Natural killer cell treated with Interleukin-12 subunit alpha and Interleukin-12 subunit beta and Interleukin-15 and Interleukin-18, amount 100 ng/mL, for 72 hours (primary cell): ENCODE results near the gene RBM14. TPM values are rescaled to one million over a fixed set of nuclear protein-coding genes. Genes with fewer than 3 reads are reported as not detected.

Source experiments
- ATAC-seq, 2 donors: fragments of 150-1000 bp; cut with Tn5 transposase in 1 of 2; sonication (Bioruptor Pico), chemical (Tn5 transposase) in 1 of 2; 2 replicates each; pipeline ENCODE4 v1.10.0; 2021
- DNase-seq: peaks from one replicate; pipeline ENCODE4 v3.0.0; 2022; ENCODE audit warnings: low spot score
- H3K27ac Mint-ChIP-seq, 2 donors: 1 replicate in 1 of 2; 2 replicates in 1 of 2; pipeline ENCODE4 v1.8.0; 2022; ENCODE audit warnings: mixed read lengths in 2 of 2, mild to moderate bottlenecking in 1 of 2, moderate library complexity in 1 of 2
- H3K27me3 Mint-ChIP-seq, 2 donors: 1 replicate in 1 of 2; 2 replicates in 1 of 2; pipeline ENCODE4 v1.8.0; 2022; ENCODE audit warnings: mixed read lengths in 2 of 2
- H3K36me3 Mint-ChIP-seq: one replicate; pipeline ENCODE4 v1.8.0; 2022; ENCODE audit warnings: mixed read lengths
- H3K4me1 Mint-ChIP-seq, 2 donors: 1 replicate in 1 of 2; 2 replicates in 1 of 2; pipeline ENCODE4 v1.8.0; 2022; ENCODE audit warnings: low read depth in 2 of 2, mixed read lengths in 2 of 2, mild to moderate bottlenecking in 1 of 2
- H3K4me3 Mint-ChIP-seq: one replicate; pipeline ENCODE4 v1.8.0; 2022; ENCODE audit warnings: mixed read lengths
- H3K9me3 Mint-ChIP-seq: 2 replicates; pipeline ENCODE4 v1.8.0; 2022; ENCODE audit warnings: mixed read lengths
- total RNA-seq, 2 donors: library from RNA; stranded (reverse); gene quantifications; one replicate each; pipeline ENCODE4 v1.2.3, GENCODE V29; 2022

The RBM14 gene
- total RNA-seq, 2 donors from 2014 or later: 122 to 201 TPM

DNA sequence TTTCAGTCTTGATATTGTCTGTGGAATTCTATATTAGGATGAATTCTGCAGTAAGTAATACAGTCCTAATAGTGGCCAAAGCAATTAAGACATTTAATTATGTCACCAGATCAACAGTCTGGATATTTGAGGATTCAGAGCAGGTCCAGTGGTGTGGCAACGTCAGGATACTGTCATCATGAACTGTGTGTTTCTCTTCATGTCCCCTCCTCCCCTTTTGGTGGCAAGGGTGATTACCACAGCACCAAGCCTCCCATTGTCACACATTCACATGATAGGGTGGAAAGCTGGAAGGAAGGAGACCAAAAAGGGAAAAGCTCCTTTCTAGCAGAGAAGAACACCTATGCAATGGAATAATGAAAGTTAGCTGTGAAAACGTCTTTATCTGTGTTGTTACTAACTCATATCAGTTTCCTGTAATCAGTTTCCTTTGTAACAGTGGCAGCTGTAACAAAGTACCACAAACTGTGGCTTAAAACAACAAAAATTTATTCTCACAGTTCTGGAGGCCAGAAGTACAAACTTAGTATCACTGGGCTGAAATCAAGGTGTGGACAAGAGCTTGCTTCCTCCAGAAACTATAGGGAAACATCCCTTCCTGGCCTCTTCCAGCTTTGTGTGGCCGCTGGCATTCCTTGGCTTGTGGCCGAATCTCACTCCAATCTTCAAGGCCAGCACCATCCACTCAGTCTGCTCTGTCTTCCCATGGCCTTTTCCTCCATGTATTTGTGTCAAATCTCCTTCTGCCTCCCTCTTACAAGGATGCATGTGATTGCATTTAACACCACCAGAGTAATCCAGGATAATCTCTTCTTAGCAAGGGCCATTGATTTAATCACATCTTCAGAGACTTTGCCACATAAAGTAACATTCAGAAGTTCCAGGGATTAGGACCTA is 6.5 kb upstream of the RBM14 start:
- ATAC-seq: no peak
- no peak for DNase-seq
- Mint-ChIP-seq H3K9me3 (no peaks in the 10 kb centered on the region), H3K27me3 (no peaks in the 10 kb centered on the region), H3K4me1 (peaks cover 3 to 14% of the 10 kb centered on the region in 2 donors), H3K27ac (peak overlapping the region; percentile 19 to 68), H3K36me3 (no peaks in the 10 kb centered on the region), H3K4me3 (no peak overlapping the region)

DNA sequence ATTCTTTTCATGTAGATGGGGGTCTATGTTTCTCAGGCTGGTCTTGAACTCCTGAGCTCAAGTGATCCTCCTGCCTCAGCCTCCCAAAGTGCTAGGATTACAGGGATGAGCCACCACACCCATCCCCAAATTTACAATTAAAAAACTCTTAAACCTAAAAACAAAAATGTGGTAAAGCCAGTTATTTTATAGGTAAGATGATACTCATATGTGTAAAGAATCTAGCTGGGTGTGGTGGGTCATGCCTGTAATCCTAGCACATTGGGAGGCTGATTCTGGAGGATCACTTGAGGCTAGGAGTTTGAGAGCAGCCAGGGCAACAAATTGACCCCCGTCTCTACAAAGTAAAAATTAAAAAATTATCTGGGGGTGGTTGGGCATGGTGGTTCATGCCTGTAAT is 4.0 kb upstream of the RBM14 start:
- peaks cover under 1% of the 10 kb centered on the region for H3K36me3 Mint-ChIP-seq
- no peaks in the 10 kb centered on the region for H3K9me3 Mint-ChIP-seq
- no peak overlapping the region for H3K27ac Mint-ChIP-seq
- H3K4me3 Mint-ChIP-seq: no peak overlapping the region
- peaks cover 17 to 26% of the 10 kb centered on the region in 2 donors for H3K4me1 Mint-ChIP-seq
- DNase-seq (no peak), ATAC-seq (no peak)
- H3K27me3 Mint-ChIP-seq: no peaks in the 10 kb centered on the region

DNA sequence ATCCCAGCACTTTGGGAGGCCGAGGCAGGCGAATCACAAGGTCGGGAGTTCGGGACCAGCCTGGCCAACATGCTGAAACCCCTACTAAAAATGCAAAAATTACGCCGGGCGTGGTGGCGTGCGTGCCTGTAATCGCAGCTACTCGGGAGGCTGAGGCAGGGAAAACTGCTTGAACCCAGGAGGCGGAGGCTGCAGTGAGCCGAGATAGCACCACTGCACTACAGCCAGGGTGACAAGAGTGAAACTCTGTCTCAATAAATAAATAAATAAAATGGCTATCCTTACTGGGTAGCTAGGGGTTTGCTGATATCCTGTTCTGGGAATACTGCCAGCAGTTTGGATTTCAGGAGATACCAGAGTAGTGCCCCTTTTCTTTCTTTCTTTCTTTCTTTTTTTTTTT is 2.4 kb upstream of the RBM14 start:
- H3K9me3 Mint-ChIP-seq: no peaks in the 10 kb centered on the region
- no peaks in the 10 kb centered on the region for H3K27me3 Mint-ChIP-seq
- ATAC-seq: no peak

DNA sequence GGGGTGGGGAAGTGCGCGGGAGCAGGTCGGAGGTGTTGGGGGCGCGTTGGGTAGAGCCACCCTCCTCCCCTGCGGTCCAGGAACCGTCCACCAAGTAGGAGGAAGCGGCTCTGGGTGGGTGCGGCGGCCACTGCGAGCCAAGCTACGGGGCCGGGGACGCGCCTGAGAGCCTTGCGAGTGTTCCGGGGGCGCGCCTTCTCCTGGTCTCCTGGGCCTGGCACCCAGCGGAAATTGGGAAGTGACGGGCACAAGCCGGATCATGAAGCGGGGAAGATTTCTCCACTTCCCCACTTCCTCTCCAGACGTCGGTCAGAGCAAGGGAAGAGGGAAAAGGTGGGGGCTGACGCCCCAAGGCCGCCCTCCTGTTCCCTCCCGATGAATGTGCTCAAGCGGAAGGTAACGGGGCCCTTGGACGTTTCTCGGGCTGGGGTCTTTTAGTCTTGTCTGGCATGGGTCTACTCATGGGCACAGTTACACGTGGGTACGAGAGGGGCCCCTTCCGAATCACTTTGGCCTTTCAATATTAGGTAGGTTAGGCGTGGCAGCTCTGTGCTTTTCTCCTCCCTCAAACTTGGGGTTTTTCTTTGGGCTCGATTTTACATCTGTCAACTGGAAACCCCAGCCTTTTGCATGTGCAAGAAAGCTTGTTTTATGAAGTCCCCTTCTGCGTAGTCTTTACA is 865 bp downstream of the RBM14 start:
- peak overlapping the region; percentile 97 to 99 for H3K27ac Mint-ChIP-seq
- peaks cover 19% of the 10 kb centered on the region for H3K36me3 Mint-ChIP-seq
- peaks cover 42% of the 10 kb centered on the region in 2 donors for H3K4me1 Mint-ChIP-seq
- no peak for ATAC-seq
- peak overlapping the region; percentile 96 for H3K4me3 Mint-ChIP-seq
- no peaks in the 10 kb centered on the region for H3K27me3 Mint-ChIP-seq
- H3K9me3 Mint-ChIP-seq: no peaks in the 10 kb centered on the region
- DNase-seq: no peak

More for the DNA sequence above, 2.4 kb upstream of the RBM14 start:
- peaks cover 32 to 42% of the 10 kb centered on the region in 2 donors for H3K4me1 Mint-ChIP-seq
- peaks cover 17% of the 10 kb centered on the region for H3K36me3 Mint-ChIP-seq
- H3K27ac Mint-ChIP-seq: no peak overlapping the region
- no peak overlapping the region for H3K4me3 Mint-ChIP-seq
- no peak for DNase-seq

DNA sequence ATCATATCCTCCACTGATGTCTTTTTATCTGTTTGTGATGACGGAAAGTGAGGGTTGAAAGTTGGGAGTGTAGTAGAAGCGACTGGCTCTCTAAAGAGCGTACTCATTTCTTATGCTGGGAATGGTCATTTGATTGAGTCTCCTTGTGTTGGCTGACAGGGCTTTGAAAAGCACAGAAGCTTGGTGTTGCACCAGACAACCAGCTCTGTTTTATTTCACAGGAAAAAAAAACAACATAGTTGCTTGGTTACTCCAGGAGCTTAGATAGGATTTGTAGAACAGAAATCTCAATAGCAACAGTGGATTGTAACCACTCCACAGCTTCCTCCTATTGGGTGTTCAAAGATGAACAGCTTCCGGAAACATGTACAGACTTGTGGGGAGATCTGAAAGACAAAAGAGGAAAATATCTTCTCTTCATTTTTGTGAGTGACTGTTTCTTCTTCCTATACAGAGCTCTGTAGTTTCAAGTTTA is 2.7 kb downstream of the RBM14 start:
- Mint-ChIP-seq H3K27me3 (no peaks in the 10 kb centered on the region), H3K36me3 (peaks cover 26% of the 10 kb centered on the region), H3K4me1 (peaks cover 60% of the 10 kb centered on the region in 2 donors), H3K4me3 (peak overlapping the region; percentile 96), H3K27ac (peak overlapping the region; percentile 97 to 99), H3K9me3 (no peaks in the 10 kb centered on the region)
- no peak for ATAC-seq
- no peak for DNase-seq

- H3K36me3 Mint-ChIP-seq: peaks cover 15% of the 10 kb centered on the region
- ATAC-seq (peak in 1 of 2 donors; percentile 12), DNase-seq (no peak)
- H3K27me3 Mint-ChIP-seq: no peaks in the 10 kb centered on the region
- no peaks in the 10 kb centered on the region for H3K9me3 Mint-ChIP-seq
- H3K27ac Mint-ChIP-seq: no peak overlapping the region
- H3K4me1 Mint-ChIP-seq: peaks cover 47 to 54% of the 10 kb centered on the region in 2 donors
- no peak overlapping the region for H3K4me3 Mint-ChIP-seq
These were observed 8.0 kb downstream of the RBM14 start for GRCh38 chr11:66624450-66624849.

GRCh38 chr11:66625041-66625751 is 8.8 kb downstream of the RBM14 start:
- Mint-ChIP-seq H3K27ac (no peak overlapping the region), H3K4me1 (peaks cover 42 to 55% of the 10 kb centered on the region in 2 donors), H3K27me3 (no peaks in the 10 kb centered on the region), H3K36me3 (peaks cover 15% of the 10 kb centered on the region), H3K4me3 (no peak overlapping the region), H3K9me3 (no peaks in the 10 kb centered on the region)
- DNase-seq: no peak
- ATAC-seq: peak in 1 of 2 donors; percentile 34

DNA sequence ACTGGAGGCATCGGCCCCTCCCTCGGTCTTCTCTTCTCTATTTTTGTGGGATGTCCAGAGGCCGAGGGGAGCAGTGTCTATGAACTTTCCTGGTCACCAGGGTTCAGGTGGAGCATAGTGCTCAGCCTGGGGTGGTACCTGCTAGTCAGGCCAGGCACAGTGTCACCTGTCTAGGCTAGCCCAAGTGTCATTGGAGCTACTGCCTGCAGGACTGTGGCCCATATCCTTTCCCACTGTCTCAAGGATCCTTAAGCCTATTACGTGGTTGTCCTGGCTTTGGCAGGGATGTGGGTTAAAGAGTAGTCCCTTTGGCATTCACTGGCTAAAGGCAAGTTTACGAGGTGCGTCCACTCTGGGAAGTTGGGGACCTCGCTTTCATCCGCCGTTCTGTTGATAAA is 9.3 kb downstream of the RBM14 start:
- Mint-ChIP-seq H3K27ac (no peak overlapping the region), H3K36me3 (peaks cover 15% of the 10 kb centered on the region), H3K4me1 (peaks cover 42 to 55% of the 10 kb centered on the region in 2 donors), H3K4me3 (no peak overlapping the region), H3K9me3 (no peaks in the 10 kb centered on the region), H3K27me3 (no peaks in the 10 kb centered on the region)
- ATAC-seq: no peak
- no peak for DNase-seq

DNA sequence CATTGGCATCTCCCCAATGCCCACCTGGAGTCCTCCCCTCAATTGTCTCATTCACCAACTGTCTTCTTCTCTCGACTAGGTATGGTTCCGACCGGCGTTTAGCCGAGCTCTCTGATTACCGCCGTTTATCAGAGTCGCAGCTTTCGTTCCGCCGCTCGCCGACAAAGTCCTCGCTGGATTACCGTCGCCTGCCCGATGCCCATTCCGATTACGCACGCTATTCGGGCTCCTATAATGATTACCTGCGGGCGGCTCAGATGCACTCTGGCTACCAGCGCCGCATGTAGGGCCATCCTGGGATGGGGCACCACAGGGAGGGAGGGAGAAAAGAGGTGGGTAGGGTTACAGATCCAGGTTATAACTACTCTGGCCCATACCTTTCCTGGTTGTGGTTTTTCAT is 10.0 kb downstream of the RBM14 start:
- ATAC-seq (no peak), DNase-seq (no peak)
- Mint-ChIP-seq H3K27me3 (no peaks in the 10 kb centered on the region), H3K36me3 (peaks cover 15% of the 10 kb centered on the region), H3K4me1 (peaks cover 39 to 50% of the 10 kb centered on the region in 2 donors), H3K4me3 (no peak overlapping the region), H3K9me3 (no peaks in the 10 kb centered on the region), H3K27ac (no peak overlapping the region)

- Mint-ChIP-seq H3K27me3 (no peaks in the 10 kb centered on the region), H3K4me1 (peaks cover 41 to 52% of the 10 kb centered on the region in 2 donors), H3K9me3 (no peaks in the 10 kb centered on the region), H3K36me3 (peaks cover 15% of the 10 kb centered on the region), H3K27ac (no peak overlapping the region), H3K4me3 (no peak overlapping the region)
- ATAC-seq: no peak
- no peak for DNase-seq
These were observed 10.5 kb downstream of the RBM14 start for GRCh38 chr11:66626926-66627325.

- peak overlapping the region in 1 of 2 donors; percentile 69 for H3K27ac Mint-ChIP-seq
These were observed 11.7 kb downstream of the RBM14 start for GRCh38 chr11:66628061-66628603.

DNA sequence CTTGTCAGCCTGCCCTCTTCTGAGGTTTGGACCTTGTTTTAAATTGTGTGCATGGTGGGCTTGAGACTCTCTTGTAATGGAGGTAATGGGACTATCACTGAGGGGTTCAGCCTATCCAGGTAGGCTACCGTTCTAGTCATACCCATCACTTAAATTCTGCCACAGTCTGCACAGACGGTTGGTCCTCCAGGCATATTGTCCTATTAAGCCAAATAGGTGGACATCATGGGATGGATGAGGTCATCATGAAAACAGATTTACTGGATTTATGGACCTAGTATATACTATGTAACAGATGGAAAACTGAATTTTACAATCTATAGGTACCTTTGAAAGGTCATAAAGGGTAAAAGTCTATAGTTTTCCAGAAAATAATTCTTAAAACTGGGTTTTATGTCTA is 12.9 kb downstream of the RBM14 start:
- Mint-ChIP-seq H3K4me3 (no peak overlapping the region), H3K27ac (peak overlapping the region in 1 of 2 donors; percentile 69), H3K36me3 (peaks cover 8% of the 10 kb centered on the region), H3K27me3 (no peaks in the 10 kb centered on the region), H3K9me3 (no peaks in the 10 kb centered on the region), H3K4me1 (peaks cover 25 to 38% of the 10 kb centered on the region in 2 donors)
- no peak for ATAC-seq
- DNase-seq: no peak

More at GRCh38 chr11:66628061-66628603, 11.7 kb downstream of the RBM14 start:
- H3K27me3 Mint-ChIP-seq: no peaks in the 10 kb centered on the region
- H3K4me1 Mint-ChIP-seq: peaks cover 34 to 46% of the 10 kb centered on the region in 2 donors
- DNase-seq (no peak), ATAC-seq (no peak)
- no peak overlapping the region for H3K4me3 Mint-ChIP-seq
- no peaks in the 10 kb centered on the region for H3K9me3 Mint-ChIP-seq
- H3K36me3 Mint-ChIP-seq: peaks cover 15% of the 10 kb centered on the region

DNA sequence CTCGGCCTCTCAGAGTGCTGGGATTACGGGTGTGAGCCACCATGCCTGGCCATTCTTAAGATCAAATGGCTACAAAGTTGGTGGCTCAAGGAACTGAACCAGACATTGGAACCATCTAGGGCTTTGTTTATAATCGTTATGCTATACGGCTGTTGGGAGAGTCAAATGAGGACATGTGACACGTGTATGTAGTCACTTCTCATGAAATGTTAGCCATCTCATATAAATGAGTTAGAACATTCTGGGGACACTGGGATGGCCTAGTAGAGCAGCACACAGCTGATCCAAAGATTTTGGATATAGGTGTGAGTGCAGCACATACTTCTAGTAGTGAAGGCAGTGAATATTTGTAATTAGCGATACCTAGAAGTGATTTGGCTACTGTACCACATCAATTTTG is 15.5 kb downstream of the RBM14 start:
- H3K27me3 Mint-ChIP-seq: no peaks in the 10 kb centered on the region
- H3K4me3 Mint-ChIP-seq: no peak overlapping the region
- no peak for ATAC-seq
- peaks cover 28 to 42% of the 10 kb centered on the region in 2 donors for H3K4me1 Mint-ChIP-seq
- no peaks in the 10 kb centered on the region for H3K9me3 Mint-ChIP-seq
- H3K36me3 Mint-ChIP-seq: peaks cover 14% of the 10 kb centered on the region
- no peak overlapping the region for H3K27ac Mint-ChIP-seq
- DNase-seq: no peak
